Caco-2 (cell line): ENCODE results near the gene SMIM24. TPM values are rescaled to one million over a fixed set of nuclear protein-coding genes. Genes with fewer than 3 reads are reported as not detected.

Source experiments
- BruUV-seq: library from RNA; stranded (reverse); fragments of 400-500 nt; replicated peaks from 2 replicates; lab custom pipeline; 2021; lab: Mats Ljungman, UMichigan
- CTCF ChIA-PET: fragments of 300-600 bp; sonication (Branson Sonifier 250); formaldehyde crosslinking; loops from one replicate; lab custom pipeline; 2022; ENCODE audit warnings: antibody characterized with exemption; lab: Charles Lee
- POLR2A ChIA-PET: fragments of 300-600 bp; sonication (Branson Sonifier 250); formaldehyde crosslinking; loops from one replicate; lab custom pipeline; 2022; ENCODE audit warnings: antibody characterized with exemption; lab: Charles Lee
- DNase-seq, 2 experiments: peaks; one replicate each; pipeline versions ENCODE4 v3.0.0 to v3.0.0-alpha.2; 2020 to 2022
- H3K27me3 ChIP-seq: replicated peaks from 2 replicates; pipeline ENCODE4 v1.6.0; 2011; ENCODE audit warnings: low read length; ENCODE audit not compliant: control insufficient read depth, insufficient read depth
- H3K36me3 ChIP-seq: 2 replicates; pipeline ENCODE4 v1.5.1; 2011; ENCODE audit warnings: low read length; ENCODE audit not compliant: control insufficient read depth, insufficient read depth
- H3K4me1 ChIP-seq: fragments of 250-450 bp; sonication (Bioruptor Pico); 2 replicates; pipeline ENCODE4 v1.5.1; 2020; ENCODE audit warnings: mild to moderate bottlenecking
- H3K4me3 ChIP-seq: 2 replicates; pipeline ENCODE4 v1.5.1; 2011; ENCODE audit warnings: low read depth, mild to moderate bottlenecking, control low read depth, low read length
- H3K9me3 ChIP-seq: fragments of 250-450 bp; sonication (Bioruptor Pico); 2 replicates; pipeline ENCODE4 v1.5.1; 2020; ENCODE audit warnings: mild to moderate bottlenecking, moderate library complexity
- H3K27ac Mint-ChIP-seq: one replicate; pipeline ENCODE4 v1.8.0; 2022; ENCODE audit warnings: mixed read lengths; ENCODE audit not compliant: unreplicated experiment
- H3K27me3 Mint-ChIP-seq: one replicate; pipeline ENCODE4 v1.8.0; 2022; ENCODE audit warnings: mixed read lengths; ENCODE audit not compliant: insufficient read depth, unreplicated experiment
- H3K36me3 Mint-ChIP-seq: one replicate; pipeline ENCODE4 v1.8.0; 2022; ENCODE audit warnings: mild to moderate bottlenecking, mixed read lengths; ENCODE audit not compliant: insufficient read depth, unreplicated experiment
- H3K4me1 Mint-ChIP-seq: one replicate; pipeline ENCODE4 v1.8.0; 2022; ENCODE audit warnings: low read depth, mixed read lengths; ENCODE audit not compliant: unreplicated experiment
- H3K4me3 Mint-ChIP-seq: one replicate; pipeline ENCODE4 v1.8.0; 2022; ENCODE audit warnings: mild to moderate bottlenecking, moderate library complexity, mixed read lengths; ENCODE audit not compliant: unreplicated experiment
- H3K9me3 Mint-ChIP-seq: one replicate; pipeline ENCODE4 v1.8.0; 2022; ENCODE audit warnings: mixed read lengths; ENCODE audit not compliant: unreplicated experiment
- intact Hi-C: fragments of 100-400 bp; cut with micrococcal nuclease; formaldehyde crosslinking; loops from one replicate; pipeline ENCODE4 v1.10.0; 2022; ENCODE audit not compliant: unreplicated experiment
- total RNA-seq: library from RNA; stranded (reverse); gene quantifications from 2 replicates; pipeline ENCODE4 v1.2.3, GENCODE V29; 2022
- TF ChIP-seq, protein P1 (sequence below), 2 experiments: fragments of 200-600 bp in 1 of 2; IDR thresholded peaks; 1 replicate in 1 of 2; 2 replicates in 1 of 2; pipeline versions ENCODE4 v1.5.1 to v1.8.0; 2011 to 2022; ENCODE audit warnings: antibody characterized with exemption in 1 of 2, control low read depth in 1 of 2, inconsistent platforms in 1 of 2, low read depth in 1 of 2, low read length in 1 of 2, mild to moderate bottlenecking in 1 of 2, moderate library complexity in 1 of 2; ENCODE audit not compliant: insufficient read depth in 1 of 2, severe bottlenecking in 1 of 2, unreplicated experiment in 1 of 2

The SMIM24 gene
- total RNA-seq, 1 experiment from 2014 or later = 1.7 TPM

DNA sequence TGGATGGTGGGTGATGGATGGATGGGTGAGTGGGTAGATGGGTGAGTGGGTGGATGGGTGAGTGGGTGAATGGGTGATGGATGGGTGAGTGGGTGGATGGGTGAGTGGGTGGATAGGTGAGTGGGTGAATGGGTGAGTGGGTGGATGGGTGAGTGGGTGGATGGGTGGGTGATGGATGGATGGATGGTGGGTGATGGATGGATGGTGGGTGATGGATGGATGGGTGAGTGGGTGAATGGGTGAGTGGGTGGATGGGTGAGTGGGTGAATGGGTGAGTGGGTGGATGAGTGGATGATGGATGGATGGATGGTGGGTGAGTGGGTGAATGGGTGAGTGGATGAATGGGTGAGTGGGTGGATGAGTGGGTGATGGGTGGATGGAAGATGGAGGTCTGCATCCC lies 2.8 kb downstream of the SMIM24 start:
- no peaks in the 10 kb centered on the region for H3K27me3 ChIP-seq

DNA sequence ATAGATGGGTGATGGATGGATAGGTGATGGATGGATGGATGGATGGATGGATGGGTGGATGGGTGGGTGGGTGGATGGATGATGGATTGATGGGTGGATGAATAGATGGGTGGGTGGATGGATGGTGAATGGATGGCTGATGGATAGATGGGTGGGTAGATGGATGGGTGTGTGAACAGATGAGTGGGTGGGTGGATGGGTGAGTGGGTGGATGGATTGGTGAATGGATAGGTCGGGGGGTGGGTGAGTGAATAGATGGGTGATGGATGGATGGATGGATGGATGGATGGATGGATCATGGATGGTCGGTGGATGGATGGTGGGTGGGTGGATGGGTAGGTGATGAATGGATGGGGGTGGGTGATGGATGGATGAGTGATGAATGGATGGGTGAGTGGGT lies 3.5 kb downstream of the SMIM24 start:
- POLR2A ChIA-PET = no interaction called here

More for the DNA sequence above, 2.8 kb downstream of the SMIM24 start:
- TF ChIP-seq, protein P1, sequence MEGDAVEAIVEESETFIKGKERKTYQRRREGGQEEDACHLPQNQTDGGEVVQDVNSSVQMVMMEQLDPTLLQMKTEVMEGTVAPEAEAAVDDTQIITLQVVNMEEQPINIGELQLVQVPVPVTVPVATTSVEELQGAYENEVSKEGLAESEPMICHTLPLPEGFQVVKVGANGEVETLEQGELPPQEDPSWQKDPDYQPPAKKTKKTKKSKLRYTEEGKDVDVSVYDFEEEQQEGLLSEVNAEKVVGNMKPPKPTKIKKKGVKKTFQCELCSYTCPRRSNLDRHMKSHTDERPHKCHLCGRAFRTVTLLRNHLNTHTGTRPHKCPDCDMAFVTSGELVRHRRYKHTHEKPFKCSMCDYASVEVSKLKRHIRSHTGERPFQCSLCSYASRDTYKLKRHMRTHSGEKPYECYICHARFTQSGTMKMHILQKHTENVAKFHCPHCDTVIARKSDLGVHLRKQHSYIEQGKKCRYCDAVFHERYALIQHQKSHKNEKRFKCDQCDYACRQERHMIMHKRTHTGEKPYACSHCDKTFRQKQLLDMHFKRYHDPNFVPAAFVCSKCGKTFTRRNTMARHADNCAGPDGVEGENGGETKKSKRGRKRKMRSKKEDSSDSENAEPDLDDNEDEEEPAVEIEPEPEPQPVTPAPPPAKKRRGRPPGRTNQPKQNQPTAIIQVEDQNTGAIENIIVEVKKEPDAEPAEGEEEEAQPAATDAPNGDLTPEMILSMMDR (IDR thresholded peaks at IDR 0.05; ENCODE audit: insufficient read depth in 1 of 2, low read depth in 1 of 2, low read length in 1 of 2, severe bottlenecking in 1 of 2, unreplicated experiment in 1 of 2) = no peak
- intact Hi-C loops = no loop called here
- Mint-ChIP-seq H3K4me1 (peaks cover 5% of the 10 kb centered on the region), H3K9me3 (no peaks in the 10 kb centered on the region), H3K4me3 (no peak overlapping the region), H3K36me3 (peaks cover 6% of the 10 kb centered on the region), H3K27ac (no peak overlapping the region), H3K27me3 (no peaks in the 10 kb centered on the region)
- DNase-seq = no peak
- ChIA-PET POLR2A (no interaction called here), CTCF (no interaction called here)
- Histone ChIP-seq H3K4me1 (peaks cover 49% of the 10 kb centered on the region), H3K4me3 (no peak overlapping the region), H3K36me3 (no peaks in the 10 kb centered on the region), H3K9me3 (no peaks in the 10 kb centered on the region)
- no TSS peak for BruUV-seq

DNA sequence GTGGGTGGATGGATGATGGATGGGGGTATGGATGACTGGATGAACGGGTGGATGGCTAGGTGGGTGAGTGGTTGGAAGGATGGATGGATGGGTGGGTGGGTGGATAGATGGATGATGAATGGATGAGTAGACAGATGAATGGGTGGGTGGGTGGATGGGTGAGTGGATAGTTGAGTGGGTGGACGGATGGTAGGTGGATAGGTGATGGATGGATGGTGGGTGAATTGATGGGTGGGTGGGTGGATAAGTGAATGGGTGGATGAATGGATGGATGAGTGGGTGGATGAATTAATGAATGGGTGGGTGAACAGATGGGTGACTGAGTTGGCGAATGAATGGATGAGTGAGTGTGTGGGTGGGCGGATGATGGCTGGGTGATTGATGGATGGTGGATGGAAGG lies 4.9 kb downstream of the SMIM24 start:
- Histone ChIP-seq H3K4me3 (no peak overlapping the region), H3K27me3 (no peaks in the 10 kb centered on the region), H3K4me1 (peaks cover 34% of the 10 kb centered on the region), H3K9me3 (no peaks in the 10 kb centered on the region), H3K36me3 (no peaks in the 10 kb centered on the region)
- H3K9me3 Mint-ChIP-seq = no peaks in the 10 kb centered on the region
- peaks cover 6% of the 10 kb centered on the region for H3K36me3 Mint-ChIP-seq
- no peak for DNase-seq
- H3K27me3 Mint-ChIP-seq = no peaks in the 10 kb centered on the region
- CTCF ChIA-PET = no interaction called here
- H3K4me1 Mint-ChIP-seq = no peaks in the 10 kb centered on the region
- BruUV-seq = no TSS peak
- TF ChIP-seq, protein P1 (IDR thresholded peaks at IDR 0.05; ENCODE audit: insufficient read depth in 1 of 2, low read depth in 1 of 2, low read length in 1 of 2, severe bottlenecking in 1 of 2, unreplicated experiment in 1 of 2) = no peak
- intact Hi-C loops = no loop called here
- H3K27ac Mint-ChIP-seq = no peak overlapping the region
- POLR2A ChIA-PET = no interaction called here
- H3K4me3 Mint-ChIP-seq = no peak overlapping the region

More for the DNA sequence above, 3.5 kb downstream of the SMIM24 start:
- Mint-ChIP-seq H3K4me3 (no peak overlapping the region), H3K4me1 (peaks cover 2% of the 10 kb centered on the region), H3K27ac (no peak overlapping the region), H3K36me3 (peaks cover 6% of the 10 kb centered on the region), H3K9me3 (no peaks in the 10 kb centered on the region), H3K27me3 (no peaks in the 10 kb centered on the region)
- H3K36me3 ChIP-seq = no peaks in the 10 kb centered on the region
- intact Hi-C loops = no loop called here
- H3K4me1 ChIP-seq = peaks cover 48% of the 10 kb centered on the region
- BruUV-seq = no TSS peak
- CTCF ChIA-PET = interaction anchor here (1.0 kb wide), 1 partner anchor 8 kb away, joined by 5 read pairs; no protein-coding TSS in a partner anchor
- TF ChIP-seq, protein P1 (IDR thresholded peaks at IDR 0.05; ENCODE audit: insufficient read depth in 1 of 2, low read depth in 1 of 2, low read length in 1 of 2, severe bottlenecking in 1 of 2, unreplicated experiment in 1 of 2) = no peak
- H3K27me3 ChIP-seq = no peaks in the 10 kb centered on the region
- no peaks in the 10 kb centered on the region for H3K9me3 ChIP-seq
- H3K4me3 ChIP-seq = no peak overlapping the region
- no peak for DNase-seq
